ENCODE measurements around the gene LAYN. TPM values are rescaled to one million over a fixed set of nuclear protein-coding genes. Genes with fewer than 3 reads are reported as not detected.
A peak's percentile ranks its signal among the peaks of the same experiment; 100 is the strongest.

The LAYN gene
- polyA plus RNA-seq, 1 donor from 2014 or later = not detected

DNA sequence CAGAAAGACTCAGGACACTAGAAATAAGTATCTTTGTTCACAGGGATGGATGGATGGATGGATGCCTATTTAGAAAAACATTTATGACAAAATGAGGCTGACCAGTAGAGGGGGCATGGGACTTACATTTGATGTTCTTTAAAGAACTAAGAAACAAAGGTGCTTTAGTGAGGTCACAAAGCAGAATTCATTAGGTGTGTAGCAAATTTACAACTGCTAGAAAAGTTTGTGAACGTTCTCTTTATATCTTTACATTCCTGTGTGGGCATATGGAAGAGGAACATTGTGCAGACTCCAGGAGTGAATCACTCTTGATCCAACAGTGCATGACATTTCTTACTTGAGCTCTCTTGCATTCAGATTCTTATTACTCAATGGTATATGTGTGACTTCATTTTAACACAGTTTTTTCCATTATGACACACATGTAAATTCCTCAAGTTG lies 45.9 kb downstream of the LAYN start:
- Mint-ChIP-seq H3K9me3 (no peaks in the 10 kb centered on the region), H3K27me3 (no peaks in the 10 kb centered on the region), H3K36me3 (no peaks in the 10 kb centered on the region), H3K27ac (no peak overlapping the region), H3K4me3 (no peak overlapping the region), H3K4me1 (peaks cover 0 to 3% (median 0%) of the 10 kb centered on the region in 3 donors)

DNA sequence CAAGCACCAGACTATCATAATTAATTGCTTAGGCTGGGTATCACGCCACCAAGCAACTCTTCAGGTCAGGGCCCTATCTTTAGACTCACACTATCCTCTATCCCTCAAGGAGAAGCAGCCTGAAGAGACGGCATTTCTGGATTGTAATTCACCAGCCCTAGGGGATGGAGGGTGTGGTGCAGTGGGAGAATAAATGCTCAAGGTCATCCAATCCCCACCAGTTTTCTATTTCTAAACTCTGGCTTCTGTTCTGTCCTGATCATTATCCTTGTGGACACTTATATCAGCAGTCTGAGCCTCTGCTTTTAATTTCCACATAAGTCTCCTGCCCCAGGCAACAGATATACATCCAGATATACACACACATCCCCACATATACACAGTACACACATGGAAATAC lies 48.6 kb downstream of the LAYN start:
- peaks cover 0 to 3% (median 0%) of the 10 kb centered on the region in 3 donors for H3K4me1 Mint-ChIP-seq
- no peaks in the 10 kb centered on the region for H3K27me3 Mint-ChIP-seq
- H3K9me3 Mint-ChIP-seq = no peaks in the 10 kb centered on the region
- H3K36me3 Mint-ChIP-seq = no peaks in the 10 kb centered on the region
- no peak overlapping the region for H3K4me3 Mint-ChIP-seq
- H3K27ac Mint-ChIP-seq = no peak overlapping the region

- no peak overlapping the region for H3K27ac Mint-ChIP-seq
- H3K36me3 Mint-ChIP-seq = no peaks in the 10 kb centered on the region
- peaks cover 0 to 8% (median 4%) of the 10 kb centered on the region in 3 donors for H3K4me1 Mint-ChIP-seq
- no peaks in the 10 kb centered on the region for H3K9me3 Mint-ChIP-seq
- no peak overlapping the region for H3K4me3 Mint-ChIP-seq
- no peaks in the 10 kb centered on the region for H3K27me3 Mint-ChIP-seq
These were observed 49.5 kb downstream of the LAYN start for GRCh38 chr11:111589886-111590499.

GRCh38 chr11:111591187-111591960 lies 50.9 kb downstream of the LAYN start:
- H3K9me3 Mint-ChIP-seq = no peaks in the 10 kb centered on the region

DNA sequence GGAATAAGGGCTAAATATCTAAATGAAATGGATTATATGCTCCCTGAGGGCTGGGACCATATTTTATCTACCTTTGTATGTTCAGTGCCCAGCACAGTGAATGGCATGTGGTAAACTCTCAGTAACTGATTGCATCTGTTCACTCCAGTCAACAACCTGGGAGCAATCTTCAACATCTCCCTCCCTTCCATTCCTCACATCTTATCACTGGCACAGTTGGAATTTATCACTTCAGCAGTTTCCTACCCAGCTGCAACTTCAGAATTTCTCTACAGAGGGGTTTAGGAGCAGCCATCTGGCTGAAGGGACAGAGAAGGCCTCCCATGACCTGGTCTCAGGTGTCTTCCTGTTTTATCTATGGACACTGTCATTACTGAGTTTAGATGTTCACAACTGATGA lies 52.0 kb downstream of the LAYN start:
- Mint-ChIP-seq H3K27ac (no peak overlapping the region), H3K9me3 (no peaks in the 10 kb centered on the region), H3K27me3 (no peaks in the 10 kb centered on the region), H3K4me3 (no peak overlapping the region), H3K36me3 (no peaks in the 10 kb centered on the region), H3K4me1 (peaks cover 6 to 9% (median 7%) of the 10 kb centered on the region in 3 donors)

More at GRCh38 chr11:111591187-111591960, 50.9 kb downstream of the LAYN start:
- H3K27me3 Mint-ChIP-seq = no peaks in the 10 kb centered on the region
- H3K36me3 Mint-ChIP-seq = no peaks in the 10 kb centered on the region
- no peak overlapping the region for H3K27ac Mint-ChIP-seq
- H3K4me1 Mint-ChIP-seq = peaks cover 4 to 11% (median 7%) of the 10 kb centered on the region in 3 donors
- H3K4me3 Mint-ChIP-seq = no peak overlapping the region

DNA sequence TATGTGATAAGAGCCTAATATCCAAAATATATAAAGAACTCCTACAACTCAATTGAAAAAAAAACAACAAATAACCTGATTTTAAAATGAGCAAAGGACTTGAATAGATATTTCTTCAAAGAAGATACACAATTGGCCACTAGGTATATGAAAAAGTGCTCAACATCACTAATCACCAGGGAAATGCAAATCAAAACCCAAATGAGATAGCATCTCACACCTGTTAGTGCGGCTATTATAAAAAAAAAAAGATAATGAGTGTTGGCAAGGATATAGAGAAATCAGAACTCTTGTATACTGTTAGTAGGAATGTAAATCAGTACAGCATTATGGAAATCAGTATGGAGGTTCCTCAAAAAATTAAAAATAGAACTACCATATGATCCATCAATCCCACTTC lies 55.8 kb downstream of the LAYN start:
- Mint-ChIP-seq H3K9me3 (no peaks in the 10 kb centered on the region), H3K27me3 (no peaks in the 10 kb centered on the region), H3K36me3 (no peaks in the 10 kb centered on the region), H3K4me3 (no peak overlapping the region), H3K27ac (no peak overlapping the region), H3K4me1 (peaks cover 6 to 9% (median 7%) of the 10 kb centered on the region in 3 donors)

DNA sequence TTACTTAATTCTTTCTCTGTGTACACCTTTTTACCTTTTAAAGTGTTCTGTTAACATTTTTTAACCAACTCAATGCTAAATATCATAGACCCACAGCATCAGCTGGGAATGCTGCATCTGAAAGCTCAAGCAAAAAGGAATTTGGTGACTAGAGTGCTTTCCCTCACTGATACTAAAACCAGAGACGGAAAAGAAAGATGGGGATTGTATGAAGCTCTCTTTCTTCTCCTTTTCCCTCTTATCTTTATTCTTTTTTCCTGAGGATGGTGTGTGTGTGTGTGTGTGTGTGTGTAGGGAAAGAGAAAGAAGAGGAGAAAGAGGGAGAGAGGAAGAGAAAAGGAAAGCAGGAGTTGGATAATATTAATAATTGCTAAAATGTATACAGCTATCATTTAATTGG lies 57.6 kb downstream of the LAYN start:
- Mint-ChIP-seq H3K4me1 (peaks cover 6 to 12% (median 11%) of the 10 kb centered on the region in 3 donors), H3K27ac (peak overlapping the region in 1 of 3 donors; percentile 85), H3K9me3 (no peaks in the 10 kb centered on the region), H3K4me3 (peak overlapping the region in 1 of 4 donors; percentile 25), H3K36me3 (no peaks in the 10 kb centered on the region), H3K27me3 (no peaks in the 10 kb centered on the region)

DNA sequence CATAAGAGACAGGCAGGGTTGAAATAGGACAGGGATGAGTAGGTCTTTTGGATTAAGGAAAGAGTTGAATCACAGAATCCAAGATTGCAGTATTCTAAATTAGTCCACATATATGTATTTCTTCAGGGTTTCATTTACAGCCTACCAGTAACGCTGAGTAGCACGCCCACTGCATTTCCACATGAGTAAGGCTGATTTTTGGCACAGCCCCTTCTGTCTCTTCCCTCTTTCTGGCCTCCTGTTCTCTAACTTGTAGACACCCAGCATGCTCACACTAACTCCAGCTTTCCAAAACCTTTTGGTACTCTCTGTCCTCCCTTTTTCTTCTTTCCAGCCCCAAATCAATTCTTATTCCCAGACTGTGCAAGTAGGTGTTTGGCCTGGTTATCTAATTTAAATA lies 58.0 kb downstream of the LAYN start:
- Mint-ChIP-seq H3K9me3 (no peaks in the 10 kb centered on the region), H3K27ac (no peak overlapping the region), H3K27me3 (no peaks in the 10 kb centered on the region), H3K4me3 (peak overlapping the region in 1 of 4 donors; percentile 19), H3K36me3 (no peaks in the 10 kb centered on the region), H3K4me1 (peaks cover 8 to 16% (median 15%) of the 10 kb centered on the region in 3 donors)

DNA sequence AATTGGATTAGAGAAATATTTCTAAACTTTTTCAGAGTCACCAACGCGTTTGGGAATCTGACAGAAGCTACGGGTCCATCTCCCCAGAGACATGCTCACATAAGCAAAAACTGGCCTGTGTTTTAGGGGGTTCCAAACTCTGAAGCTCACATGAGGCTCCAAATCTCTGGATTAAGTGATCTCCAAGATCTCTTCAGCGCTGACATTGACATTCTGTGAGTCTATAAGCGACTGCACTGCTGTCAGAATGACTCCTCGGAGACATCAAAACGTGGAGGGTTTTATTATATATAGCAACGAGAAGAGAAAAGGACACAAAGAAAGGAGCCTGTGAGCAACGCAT lies 61.1 kb downstream of the LAYN start:
- peak overlapping the region; percentile 74 to 98 (median 93) for H3K27ac Mint-ChIP-seq
- no peaks in the 10 kb centered on the region for H3K9me3 Mint-ChIP-seq
- no peaks in the 10 kb centered on the region for H3K36me3 Mint-ChIP-seq
- H3K4me3 Mint-ChIP-seq = peak overlapping the region; percentile 88 to 98 (median 94)
- no peaks in the 10 kb centered on the region for H3K27me3 Mint-ChIP-seq
- H3K4me1 Mint-ChIP-seq = peaks cover 13 to 20% (median 19%) of the 10 kb centered on the region in 3 donors

DNA sequence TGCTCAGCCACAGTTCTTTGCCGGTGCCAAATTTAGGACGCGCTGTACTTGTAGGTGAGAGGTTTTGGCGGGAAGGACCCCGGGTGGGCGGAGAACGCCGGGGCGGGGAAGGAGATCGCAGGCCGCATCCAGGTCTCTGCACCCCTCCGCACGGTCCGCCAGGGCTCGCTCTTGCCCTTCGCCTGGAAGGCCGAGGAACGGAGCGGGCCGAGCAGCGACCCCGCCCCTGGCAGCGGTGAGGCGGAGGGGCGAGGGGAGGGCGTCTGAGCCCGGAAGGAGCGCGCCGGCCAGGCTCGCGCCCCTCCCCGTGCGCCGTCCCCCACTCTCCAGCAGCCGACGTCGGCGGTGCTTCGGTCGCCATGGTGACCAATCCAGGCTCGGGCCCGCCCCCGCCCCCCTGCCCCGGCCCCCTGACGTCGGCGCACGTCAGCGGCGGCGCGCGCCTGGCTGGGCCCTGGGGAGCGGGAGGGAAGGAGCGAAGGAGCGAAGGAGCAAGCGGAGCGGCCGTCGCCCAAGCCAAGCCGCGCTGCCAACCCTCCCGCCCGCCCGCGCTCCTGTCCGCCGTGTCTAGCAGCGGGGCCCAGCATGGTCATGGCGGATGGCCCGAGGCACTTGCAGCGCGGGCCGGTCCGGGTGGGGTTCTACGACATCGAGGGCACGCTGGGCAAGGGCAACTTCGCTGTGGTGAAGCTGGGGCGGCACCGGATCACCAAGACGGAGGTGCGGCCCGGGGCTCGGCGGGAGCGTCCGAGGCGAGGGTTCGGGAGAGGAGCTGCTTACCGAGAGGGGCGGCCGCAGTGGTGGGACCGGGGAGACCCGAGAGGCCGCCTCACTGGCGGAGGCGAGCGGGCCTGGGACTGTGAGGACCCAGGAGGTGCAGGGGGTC lies 61.7 kb downstream of the LAYN start, which contains the start of gene SIK2:
TSS of gene SIK2 (plus strand) at position 471 of the 886 bp plus-strand sequence. CDS start at position 586, 115 bp downstream.
- no peaks in the 10 kb centered on the region for H3K9me3 Mint-ChIP-seq
- H3K36me3 Mint-ChIP-seq = no peaks in the 10 kb centered on the region
- H3K27me3 Mint-ChIP-seq = no peaks in the 10 kb centered on the region
- H3K27ac Mint-ChIP-seq = peak within 1 kb of the TSS; percentile 74 to 98 (median 93)
- H3K4me3 Mint-ChIP-seq = peak within 1 kb of the TSS; percentile 88 to 98 (median 94)
- H3K4me1 Mint-ChIP-seq = peaks cover 13 to 20% (median 19%) of the 10 kb centered on the region in 3 donors

GRCh38 chr11:111602865-111603610 lies 62.5 kb downstream of the LAYN start:
- Mint-ChIP-seq H3K4me1 (peaks cover 13 to 20% (median 19%) of the 10 kb centered on the region in 3 donors), H3K4me3 (peak overlapping the region; percentile 88 to 96 (median 93)), H3K27ac (peak overlapping the region; percentile 73 to 90 (median 89)), H3K27me3 (no peaks in the 10 kb centered on the region), H3K36me3 (no peaks in the 10 kb centered on the region), H3K9me3 (no peaks in the 10 kb centered on the region)

DNA sequence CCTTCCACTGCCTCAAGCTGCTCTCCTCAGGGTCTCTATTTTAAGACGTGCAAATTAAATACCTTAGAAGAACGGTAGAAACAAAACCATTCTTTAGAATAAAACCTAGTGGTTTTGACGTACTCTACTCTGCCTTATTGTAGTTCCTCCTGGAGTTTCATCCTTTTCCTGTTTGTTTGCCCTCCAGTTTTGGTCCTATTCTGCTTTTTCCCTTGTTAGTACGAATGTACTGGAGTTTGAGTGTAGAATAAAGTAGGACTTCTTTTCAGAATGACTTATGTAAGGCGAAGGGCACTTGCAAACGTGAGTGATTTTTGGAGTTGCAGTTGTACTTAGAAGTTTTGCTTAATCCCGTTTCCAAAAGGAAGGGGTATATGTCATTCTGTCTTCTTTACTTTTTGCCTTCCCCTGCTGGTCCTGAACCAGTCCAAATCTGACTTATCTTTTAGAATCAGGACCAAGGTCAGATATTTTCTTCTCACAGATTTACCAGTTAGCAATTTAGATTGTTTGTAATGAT lies 63.2 kb downstream of the LAYN start:
- no peaks in the 10 kb centered on the region for H3K9me3 Mint-ChIP-seq
- H3K4me1 Mint-ChIP-seq = peaks cover 13 to 20% (median 19%) of the 10 kb centered on the region in 3 donors
- H3K36me3 Mint-ChIP-seq = no peaks in the 10 kb centered on the region
- H3K27me3 Mint-ChIP-seq = no peaks in the 10 kb centered on the region
- H3K4me3 Mint-ChIP-seq = peak overlapping the region; percentile 79 to 96 (median 93)
- peak overlapping the region; percentile 69 to 90 (median 89) for H3K27ac Mint-ChIP-seq

GRCh38 chr11:111604392-111605009 lies 64.0 kb downstream of the LAYN start:
- Mint-ChIP-seq H3K27me3 (no peaks in the 10 kb centered on the region), H3K9me3 (no peaks in the 10 kb centered on the region), H3K36me3 (no peaks in the 10 kb centered on the region), H3K27ac (peak overlapping the region; percentile 29 to 80 (median 69)), H3K4me1 (peaks cover 13 to 20% (median 19%) of the 10 kb centered on the region in 3 donors), H3K4me3 (peak overlapping the region; percentile 9 to 96 (median 56))

Measured in IgD-negative memory B cell (primary cell).